ENCODE results near the gene LRRC55.

- TF ChIP-seq CTCF (IDR thresholded peaks at IDR 0.05; ENCODE audit: extremely low read depth in 1 of 2, insufficient read depth in 1 of 2, low read depth in 1 of 2, low read length in 2 of 2), result no peak
- TF ChIP-seq POLR2A (IDR thresholded peaks at IDR 0.05; ENCODE audit: low read depth, low read length), result no peak
- TF ChIP-seq POLR2AphosphoS5 (IDR thresholded peaks at IDR 0.05; ENCODE audit: insufficient read depth, low read depth, low read length), result no peak
- no peak for TF ChIP-seq JUN (IDR thresholded peaks at IDR 0.05; ENCODE audit: borderline replicate concordance, insufficient read depth, insufficient read length, low read depth)
- no peak for TF ChIP-seq EZH2 (IDR thresholded peaks at IDR 0.05; ENCODE audit: borderline replicate concordance, low read depth, low read length, severe bottlenecking)
- TF ChIP-seq, protein P1, sequence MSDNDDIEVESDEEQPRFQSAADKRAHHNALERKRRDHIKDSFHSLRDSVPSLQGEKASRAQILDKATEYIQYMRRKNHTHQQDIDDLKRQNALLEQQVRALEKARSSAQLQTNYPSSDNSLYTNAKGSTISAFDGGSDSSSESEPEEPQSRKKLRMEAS (IDR thresholded peaks at IDR 0.05; ENCODE audit: insufficient read depth, insufficient read length), result no peak
- no peak for TF ChIP-seq GATA2 (IDR thresholded peaks at IDR 0.05; ENCODE audit: insufficient read depth, insufficient read length, low read depth, low read length)
Observed at GRCh38 chr11:57154739-57155138, 27.0 kb upstream of the LRRC55 start.

Data from endothelial cell of umbilical vein (primary cell).